ENCODE data around the gene MED17.

DNA sequence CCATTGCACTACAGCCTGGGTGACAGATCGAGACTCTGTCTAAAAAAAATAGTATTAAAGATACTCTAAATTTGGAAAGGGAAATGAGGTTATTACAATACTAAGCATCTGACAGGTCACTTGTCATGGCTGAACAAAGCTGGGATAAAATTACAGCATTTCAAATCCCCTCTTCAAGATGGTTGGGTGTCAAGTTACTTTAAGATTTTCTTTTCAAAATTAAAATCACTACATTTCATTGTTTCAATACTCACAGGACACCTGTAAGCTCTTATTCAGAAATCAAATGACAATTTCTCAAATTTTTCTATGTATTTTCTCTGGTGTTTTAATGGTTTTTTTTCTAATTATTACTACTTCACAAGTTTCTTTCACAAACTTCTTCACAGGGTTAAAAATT is 48.5 kb upstream of the MED17 start:
- TF ChIP-seq, protein P1, sequence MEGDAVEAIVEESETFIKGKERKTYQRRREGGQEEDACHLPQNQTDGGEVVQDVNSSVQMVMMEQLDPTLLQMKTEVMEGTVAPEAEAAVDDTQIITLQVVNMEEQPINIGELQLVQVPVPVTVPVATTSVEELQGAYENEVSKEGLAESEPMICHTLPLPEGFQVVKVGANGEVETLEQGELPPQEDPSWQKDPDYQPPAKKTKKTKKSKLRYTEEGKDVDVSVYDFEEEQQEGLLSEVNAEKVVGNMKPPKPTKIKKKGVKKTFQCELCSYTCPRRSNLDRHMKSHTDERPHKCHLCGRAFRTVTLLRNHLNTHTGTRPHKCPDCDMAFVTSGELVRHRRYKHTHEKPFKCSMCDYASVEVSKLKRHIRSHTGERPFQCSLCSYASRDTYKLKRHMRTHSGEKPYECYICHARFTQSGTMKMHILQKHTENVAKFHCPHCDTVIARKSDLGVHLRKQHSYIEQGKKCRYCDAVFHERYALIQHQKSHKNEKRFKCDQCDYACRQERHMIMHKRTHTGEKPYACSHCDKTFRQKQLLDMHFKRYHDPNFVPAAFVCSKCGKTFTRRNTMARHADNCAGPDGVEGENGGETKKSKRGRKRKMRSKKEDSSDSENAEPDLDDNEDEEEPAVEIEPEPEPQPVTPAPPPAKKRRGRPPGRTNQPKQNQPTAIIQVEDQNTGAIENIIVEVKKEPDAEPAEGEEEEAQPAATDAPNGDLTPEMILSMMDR (conservative IDR thresholded peaks at IDR 0.05) = no peak
- no peak for TF ChIP-seq EZH2 (IDR thresholded peaks at IDR 0.05; ENCODE audit: low read depth)
